Measurements from ENCODE around the gene MYOG.

DNA sequence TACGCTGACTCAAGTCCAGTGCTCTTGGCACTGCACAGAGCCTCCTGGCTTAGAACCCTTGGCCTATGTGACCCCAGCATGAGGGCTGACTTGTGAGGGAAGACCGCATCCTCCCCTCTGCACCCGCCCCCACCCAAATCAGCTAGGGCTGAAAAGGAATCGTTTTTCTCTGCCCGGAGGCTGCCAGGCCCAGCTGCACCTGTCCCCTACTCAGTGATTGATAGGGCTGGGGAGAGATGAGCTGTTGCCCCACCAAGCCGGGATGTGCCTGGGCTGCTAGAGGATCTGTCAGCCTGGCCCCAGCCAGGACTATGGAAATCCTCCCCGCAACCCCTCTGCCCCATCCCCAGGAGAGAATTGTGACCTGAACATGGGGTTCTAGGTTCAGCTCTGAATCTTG, 20.6 kb downstream of the MYOG start:
- no peak for TF ChIP-seq CTCF (conservative IDR thresholded peaks at IDR 0.05; ENCODE audit: low read length)
- TF ChIP-seq EZH2phosphoT487 (IDR thresholded peaks at IDR 0.05; ENCODE audit: borderline replicate concordance): no peak
